Adrenal gland (tissue), 5 donors: ENCODE results near the gene LARP4B.

ENCODE experiments used
- CTCF ChIP-seq, 6 experiments: fragments of 450-650 bp in 4 of 6; fragments of 200-600 bp in 2 of 6; sonication (generic) in 1 of 6; IDR thresholded peaks; 1 replicate in 5 of 6; 2 replicates in 1 of 6; pipeline versions ENCODE4 v1.5.1 to v1.8.0; 2016 to 2021; ENCODE audit warnings: antibody characterized with exemption in 6 of 6, mild to moderate bottlenecking in 2 of 6, moderate library complexity in 1 of 6
- POLR2A ChIP-seq, 2 donors: fragments of 450-650 bp; IDR thresholded peaks; one replicate each; pipeline ENCODE4 v1.6.1; 2017; ENCODE audit warnings: antibody characterized with exemption in 2 of 2, mild to moderate bottlenecking in 2 of 2, moderate library complexity in 1 of 2
- donor health status: DM: no; HTN: no; CAD: no.

GRCh38 chr10:947881-948280, 16.4 kb upstream of the LARP4B start:
- TF ChIP-seq POLR2A (IDR thresholded peaks at IDR 0.05) = no peak
- no peak for TF ChIP-seq CTCF (IDR thresholded peaks at IDR 0.05)
